Parathyroid adenoma (tissue), 2 donors: ENCODE data around the gene EFNA5.

Experiments used
- H2AFZ ChIP-seq: fragments of 300-600 bp; sonication (generic); one replicate; pipeline ENCODE4 v1.7.0; 2017; ENCODE audit warnings: antibody characterized with exemption, mild to moderate bottlenecking
- H3K27ac ChIP-seq: fragments of 300-600 bp; sonication (generic); one replicate; pipeline ENCODE4 v1.7.0; 2017
- H3K27me3 ChIP-seq: fragments of 300-600 bp; sonication (generic); one replicate; pipeline ENCODE4 v1.7.0; 2017; ENCODE audit warnings: low read length; ENCODE audit not compliant: control insufficient read depth, insufficient read depth
- H3K36me3 ChIP-seq: fragments of 300-600 bp; sonication (generic); one replicate; pipeline ENCODE4 v1.7.0; 2017; ENCODE audit warnings: low read length; ENCODE audit not compliant: control insufficient read depth, insufficient read depth
- H3K4me1 ChIP-seq: fragments of 300-600 bp; sonication (generic); one replicate; pipeline ENCODE4 v1.7.0; 2017; ENCODE audit warnings: control low read depth
- H3K4me2 ChIP-seq: fragments of 300-600 bp; sonication (generic); one replicate; pipeline ENCODE4 v1.7.0; 2017; ENCODE audit warnings: low read length
- H3K4me3 ChIP-seq: fragments of 300-600 bp; sonication (generic); one replicate; pipeline ENCODE4 v1.7.0; 2017; ENCODE audit warnings: low read depth, low read length
- H3K79me2 ChIP-seq: fragments of 300-600 bp; sonication (generic); one replicate; pipeline ENCODE4 v1.7.0; 2017; ENCODE audit warnings: control low read depth
- H3K9ac ChIP-seq: fragments of 300-600 bp; sonication (generic); one replicate; pipeline ENCODE4 v1.7.0; 2017; ENCODE audit warnings: mild to moderate bottlenecking
- H3K9me3 ChIP-seq: fragments of 300-600 bp; sonication (generic); one replicate; pipeline ENCODE4 v1.7.0; 2017; ENCODE audit warnings: low read length; ENCODE audit not compliant: control insufficient read depth
- CTCF ChIP-seq: fragments of 300-600 bp; sonication (generic); IDR thresholded peaks from one replicate; pipeline ENCODE4 v1.7.0; 2017; ENCODE audit warnings: antibody characterized with exemption, mild to moderate bottlenecking
- donor health status: primary hyperparathyroidism.

EFNA5 gene

GRCh38 chr5:107487056-107487542 is 183.6 kb downstream of the EFNA5 start:
- Histone ChIP-seq H3K79me2 (no peaks in the 10 kb centered on the region), H3K4me2 (no peak overlapping the region), H3K36me3 (no peaks in the 10 kb centered on the region), H3K27me3 (no peaks in the 10 kb centered on the region), H3K27ac (no peak overlapping the region), H3K9me3 (no peaks in the 10 kb centered on the region), H3K4me1 (peaks cover 6% of the 10 kb centered on the region), H2AFZ (peak overlapping the region; percentile 67), H3K4me3 (no peak overlapping the region), H3K9ac (no peak overlapping the region)
- no peak for TF ChIP-seq CTCF

- Histone ChIP-seq H3K4me1 (peaks cover 6% of the 10 kb centered on the region), H3K4me2 (no peak overlapping the region), H3K79me2 (no peaks in the 10 kb centered on the region), H3K4me3 (no peak overlapping the region), H3K9me3 (no peaks in the 10 kb centered on the region), H2AFZ (no peak overlapping the region), H3K9ac (no peak overlapping the region), H3K27ac (no peak overlapping the region), H3K27me3 (no peaks in the 10 kb centered on the region), H3K36me3 (no peaks in the 10 kb centered on the region)
- no peak for TF ChIP-seq CTCF
Measured at GRCh38 chr5:107486489-107486888, 184.2 kb downstream of the EFNA5 start.

- Histone ChIP-seq H2AFZ (no peak overlapping the region), H3K36me3 (no peaks in the 10 kb centered on the region)
- no peak for TF ChIP-seq CTCF
Measured at GRCh38 chr5:107485184-107485583, 185.6 kb downstream of the EFNA5 start.

GRCh38 chr5:107484281-107484680 is 186.5 kb downstream of the EFNA5 start:
- Histone ChIP-seq H3K4me1 (peaks cover 6% of the 10 kb centered on the region), H3K9ac (no peak overlapping the region), H3K36me3 (no peaks in the 10 kb centered on the region), H3K79me2 (no peaks in the 10 kb centered on the region), H3K4me2 (no peak overlapping the region), H2AFZ (no peak overlapping the region), H3K27me3 (no peaks in the 10 kb centered on the region), H3K4me3 (no peak overlapping the region), H3K27ac (no peak overlapping the region), H3K9me3 (no peaks in the 10 kb centered on the region)
- no peak for TF ChIP-seq CTCF

More at GRCh38 chr5:107485184-107485583, 185.6 kb downstream of the EFNA5 start:
- peaks cover 6% of the 10 kb centered on the region for H3K4me1 ChIP-seq
- H3K4me2 ChIP-seq, result no peak overlapping the region
- H3K9me3 ChIP-seq, result no peaks in the 10 kb centered on the region
- no peak overlapping the region for H3K27ac ChIP-seq
- H3K79me2 ChIP-seq, result no peaks in the 10 kb centered on the region
- no peaks in the 10 kb centered on the region for H3K27me3 ChIP-seq
- no peak overlapping the region for H3K9ac ChIP-seq
- no peak overlapping the region for H3K4me3 ChIP-seq

GRCh38 chr5:107483231-107484024 is 187.3 kb downstream of the EFNA5 start:
- no peak overlapping the region for H3K9ac ChIP-seq

More at GRCh38 chr5:107483231-107484024, 187.3 kb downstream of the EFNA5 start:
- no peak overlapping the region for H3K4me2 ChIP-seq
- no peak overlapping the region for H2AFZ ChIP-seq
- H3K27ac ChIP-seq, result no peak overlapping the region
- peaks cover 6% of the 10 kb centered on the region for H3K4me1 ChIP-seq
- no peaks in the 10 kb centered on the region for H3K27me3 ChIP-seq
- no peak for TF ChIP-seq CTCF
- no peaks in the 10 kb centered on the region for H3K79me2 ChIP-seq
- no peaks in the 10 kb centered on the region for H3K9me3 ChIP-seq
- no peak overlapping the region for H3K4me3 ChIP-seq
- no peaks in the 10 kb centered on the region for H3K36me3 ChIP-seq
